HCT116 (cell line): ENCODE results near the gene TEAD3. TPM values are rescaled to one million over a fixed set of nuclear protein-coding genes. Genes with fewer than 3 reads are reported as not detected.

Source experiments
- ATAC-seq: fragments of 200-7000 bp; cut with Tn5 transposase; 2 replicates; pipeline ENCODE4 v1.9.1; 2020; ENCODE audit warnings: mild to moderate bottlenecking, moderate library complexity
- BruUV-seq: library from RNA; stranded (reverse); fragments of 400-500 nt; replicated peaks from 2 replicates; lab custom pipeline; 2021; lab: Mats Ljungman, UMichigan
- CTCF ChIA-PET: fragments of 300-600 bp; sonication (Branson Sonifier 250); formaldehyde crosslinking; loops from one replicate; lab custom pipeline; 2021; ENCODE audit warnings: antibody characterized with exemption; lab: Charles Lee
- POLR2A ChIA-PET: fragments of 300-600, 350-600 bp; sonication (Branson Sonifier 250); formaldehyde crosslinking; loops from one replicate; lab custom pipeline; 2021; ENCODE audit warnings: antibody characterized with exemption; lab: Charles Lee
- RAD21 ChIA-PET, 2 experiments: fragments of 300-600 bp; sonication (Branson Sonifier 250); formaldehyde crosslinking; loops; one replicate each; lab custom pipeline; 2023; ENCODE audit warnings: low total read pairs in 2 of 2; ENCODE audit not compliant: uncharacterized antibody in 2 of 2, unreplicated experiment in 2 of 2, low non-redundant PET in 1 of 2; lab: Charles Lee
- DNase-seq: peaks from one replicate; pipeline ENCODE4 v3.0.0-alpha.2; 2010; ENCODE audit warnings: low read depth, low spot score
- H2AFZ ChIP-seq: fragments of 200-600 bp; shearing (Covaris generic), sonication (generic); 2 replicates; pipeline ENCODE4 v1.6.1; 2017; ENCODE audit warnings: low read depth, mixed run types, mixed read lengths, antibody characterized with exemption, low read length; ENCODE audit not compliant: poor library complexity, severe bottlenecking
- H3K27ac ChIP-seq: 2 replicates; pipeline ENCODE4 v1.5.1; 2012; ENCODE audit warnings: low read depth, low read length
- H3K27me3 ChIP-seq: fragments of 200-600 bp; sonication (generic); 2 replicates; pipeline ENCODE4 v1.6.1; 2016; ENCODE audit warnings: mixed run types, low read length, mixed read lengths; ENCODE audit not compliant: insufficient read depth
- H3K36me3 ChIP-seq, 2 experiments: fragments of 200-500 bp in 1 of 2; fragments of 200-600 bp in 1 of 2; sonication (Bioruptor generic) in 1 of 2; sonication (generic) in 1 of 2; 2 replicates each; pipeline versions ENCODE4 v1.5.1 to v1.6.1; 2014 to 2016; ENCODE audit warnings: low read length in 2 of 2, inconsistent platforms in 1 of 2, mixed read lengths in 1 of 2, mixed run types in 1 of 2; ENCODE audit not compliant: insufficient read depth in 2 of 2, control insufficient read depth in 1 of 2
- H3K4me1 ChIP-seq, 2 experiments: fragments of 200-600 bp in 1 of 2; sonication (generic) in 1 of 2; 2 replicates each; pipeline versions ENCODE4 v1.5.1 to v1.6.1; 2012 to 2017; ENCODE audit warnings: low read length in 2 of 2, inconsistent platforms in 1 of 2, mild to moderate bottlenecking in 1 of 2, mixed read lengths in 1 of 2, mixed run types in 1 of 2, moderate library complexity in 1 of 2; ENCODE audit not compliant: insufficient read depth in 2 of 2, control insufficient read depth in 1 of 2
- H3K4me2 ChIP-seq: fragments of 200-600 bp; sonication (generic); 2 replicates; pipeline ENCODE4 v1.6.1; 2017; ENCODE audit warnings: mixed run types, low read length, mixed read lengths
- H3K4me3 ChIP-seq, 2 experiments: fragments of 200-600 bp in 1 of 2; sonication (generic) in 1 of 2; replicated peaks in 1 of 2; 2 replicates each; pipeline ENCODE4 v1.5.1; 2011 to 2016; ENCODE audit warnings: low read length in 2 of 2, control low read depth in 1 of 2, low read depth in 1 of 2, mild to moderate bottlenecking in 1 of 2, mixed read lengths in 1 of 2, mixed run types in 1 of 2
- H3K79me2 ChIP-seq: fragments of 200-600 bp; sonication (generic); 2 replicates; pipeline ENCODE4 v1.6.1; 2017; ENCODE audit warnings: mild to moderate bottlenecking, mixed run types, low read length, moderate library complexity, mixed read lengths; ENCODE audit not compliant: insufficient read depth
- H3K9ac ChIP-seq: fragments of 200-600 bp; sonication (generic); 2 replicates; pipeline ENCODE4 v1.6.1; 2016; ENCODE audit warnings: low read length, mixed read lengths
- H3K9me2 ChIP-seq: fragments of 200-600 bp; sonication (generic), shearing (Covaris generic); 2 replicates; pipeline ENCODE4 v1.6.1; 2017; ENCODE audit warnings: mixed run types, mild to moderate bottlenecking, moderate library complexity; ENCODE audit not compliant: insufficient read depth
- H3K9me3 ChIP-seq, 2 experiments: fragments of 200-500 bp in 1 of 2; fragments of 200-600 bp in 1 of 2; sonication (Bioruptor generic) in 1 of 2; sonication (generic) in 1 of 2; 2 replicates each; pipeline ENCODE4 v1.6.1; 2014 to 2017; ENCODE audit warnings: low read length in 2 of 2, mixed read lengths in 2 of 2, inconsistent platforms in 1 of 2, low read depth in 1 of 2, mild to moderate bottlenecking in 1 of 2, mixed run types in 1 of 2, moderate library complexity in 1 of 2; ENCODE audit not compliant: control insufficient read depth in 1 of 2, insufficient read depth in 1 of 2
- H4K20me1 ChIP-seq: fragments of 200-600 bp; sonication (generic), shearing (Covaris generic); 2 replicates; pipeline ENCODE4 v1.6.1; 2017; ENCODE audit warnings: mixed run types, mild to moderate bottlenecking, moderate library complexity; ENCODE audit not compliant: insufficient read depth
- ATF3 ChIP-seq: IDR thresholded peaks from 2 replicates; pipeline ENCODE4 v1.6.1; 2012
- CBX3 ChIP-seq: IDR thresholded peaks from 2 replicates; pipeline ENCODE4 v1.6.1; 2012; ENCODE audit warnings: low read depth
- CEBPB ChIP-seq: IDR thresholded peaks from 2 replicates; pipeline ENCODE4 v1.6.1; 2012; ENCODE audit warnings: low read depth
- EGR1 ChIP-seq: IDR thresholded peaks from 2 replicates; pipeline ENCODE4 v1.6.1; 2012; ENCODE audit warnings: low read depth
- ELF1 ChIP-seq: IDR thresholded peaks from 2 replicates; pipeline ENCODE4 v1.6.1; 2012; ENCODE audit warnings: low read depth, borderline replicate concordance
- EZH2 ChIP-seq: fragments of 200-600 bp; sonication (generic); IDR thresholded peaks from 2 replicates; pipeline ENCODE4 v1.6.1; 2017; ENCODE audit warnings: antibody characterized with exemption, mixed run types
- EZH2phosphoT487 ChIP-seq: fragments of 200-600 bp; IDR thresholded peaks from 2 replicates; pipeline ENCODE4 v1.6.1; 2018; ENCODE audit warnings: antibody characterized with exemption, borderline replicate concordance
- FOSL1 ChIP-seq: IDR thresholded peaks from 2 replicates; pipeline ENCODE4 v1.6.1; 2012; ENCODE audit warnings: low read depth
- POLR2A ChIP-seq: IDR thresholded peaks from 2 replicates; pipeline ENCODE4 v1.7.0; 2011; ENCODE audit warnings: borderline replicate concordance; ENCODE audit not compliant: insufficient read depth, insufficient read length; ENCODE audit errors: extremely low read depth
- POLR2AphosphoS5 ChIP-seq: IDR thresholded peaks from 2 replicates; pipeline ENCODE4 v1.6.1; 2011; ENCODE audit warnings: mild to moderate bottlenecking, low read depth, low read length, moderate library complexity
- RAD21 ChIP-seq: IDR thresholded peaks from 2 replicates; pipeline ENCODE4 v1.6.1; 2012; ENCODE audit warnings: low read depth, mild to moderate bottlenecking
- SIN3A ChIP-seq: IDR thresholded peaks from 2 replicates; pipeline ENCODE4 v1.6.1; 2012; ENCODE audit warnings: low read depth
- SP1 ChIP-seq: IDR thresholded peaks from 2 replicates; pipeline ENCODE4 v1.6.1; 2012; ENCODE audit warnings: low read depth
- SRF ChIP-seq: IDR thresholded peaks from 2 replicates; pipeline ENCODE4 v1.6.1; 2012; ENCODE audit warnings: low read depth
- TCF7L2 ChIP-seq: IDR thresholded peaks from 2 replicates; pipeline ENCODE4 v1.7.0; 2011; ENCODE audit warnings: borderline replicate concordance, inconsistent platforms; ENCODE audit not compliant: insufficient read depth, insufficient read length; ENCODE audit errors: extremely low read depth
- ZFX ChIP-seq: fragments of 450-650 bp; IDR thresholded peaks from 2 replicates; pipeline ENCODE4 v1.6.1; 2017
- ZNF274 ChIP-seq: fragments of 200-500 bp; sonication (Bioruptor generic); IDR thresholded peaks from 2 replicates; pipeline ENCODE4 v1.6.1; 2014; ENCODE audit warnings: mild to moderate bottlenecking, low read depth, low read length, inconsistent platforms
- intact Hi-C: fragments of 100-400 bp; cut with micrococcal nuclease; formaldehyde crosslinking; loops from 2 replicates; pipeline ENCODE4 v1.10.0; 2022
- total RNA-seq: library from RNA; stranded (reverse); gene quantifications from one replicate; pipeline ENCODE4 v1.2.1, GENCODE V29; 2021; ENCODE audit not compliant: unreplicated experiment
- TF ChIP-seq, protein P1 (sequence below): IDR thresholded peaks from 2 replicates; pipeline ENCODE4 v1.6.1; 2012; ENCODE audit warnings: low read depth
- TF ChIP-seq, protein P2 (sequence below), 3 experiments: fragments of 200-600 bp in 1 of 3; sonication (generic) in 1 of 3; IDR thresholded peaks in 2 of 3; conservative IDR thresholded peaks in 1 of 3; 2 replicates each; pipeline ENCODE4 v1.5.1; 2012 to 2017; ENCODE audit warnings: low read depth in 2 of 3, low read length in 2 of 3, antibody characterized with exemption in 1 of 3, borderline replicate concordance in 1 of 3, control low read depth in 1 of 3, mild to moderate bottlenecking in 1 of 3, mixed read lengths in 1 of 3, mixed run types in 1 of 3, moderate library complexity in 1 of 3; ENCODE audit not compliant: insufficient read depth in 1 of 3

Gene TEAD3
- total RNA-seq, 1 experiment from 2014 or later: 21.8 TPM

DNA sequence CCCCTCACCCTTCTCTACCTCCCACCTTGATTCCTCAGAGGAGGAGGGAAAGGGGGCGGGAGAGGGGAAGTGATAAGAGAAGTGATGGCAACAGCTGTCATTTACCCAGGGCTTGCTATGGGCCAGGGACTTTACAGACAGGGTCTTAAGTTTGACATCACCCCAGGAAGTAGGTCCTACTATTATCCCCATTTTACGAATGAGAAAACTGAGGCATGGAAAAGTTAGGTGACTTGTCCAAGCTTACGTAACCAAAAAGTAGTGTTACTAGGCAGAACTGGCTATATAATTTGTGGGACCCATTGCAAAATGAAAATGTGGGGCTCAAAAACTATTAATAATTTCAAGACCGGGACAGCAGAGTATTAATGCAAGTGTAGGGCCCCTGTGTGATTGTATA, 55.2 kb downstream of the TEAD3 start:
- ATAC-seq (no peak), DNase-seq (no peak)
- Histone ChIP-seq H3K27me3 (no peaks in the 10 kb centered on the region), H3K4me1 (no peaks in the 10 kb centered on the region; a peak in 1 of 4 replicates), H2AFZ (no peak overlapping the region), H3K79me2 (no peaks in the 10 kb centered on the region), H3K9ac (no peak overlapping the region), H4K20me1 (no peaks in the 10 kb centered on the region), H3K36me3 (no peaks in the 10 kb centered on the region), H3K4me2 (no peak overlapping the region), H3K9me2 (no peaks in the 10 kb centered on the region), H3K4me3 (no peak overlapping the region), H3K9me3 (no peaks in the 10 kb centered on the region), H3K27ac (no peak overlapping the region)
- TF ChIP-seq FOSL1: no peak
- RAD21 ChIA-PET: no interaction called here
- BruUV-seq: no TSS peak
- intact Hi-C loops: no loop called here
- CTCF ChIA-PET: no interaction called here
- POLR2A ChIA-PET: no interaction called here

DNA sequence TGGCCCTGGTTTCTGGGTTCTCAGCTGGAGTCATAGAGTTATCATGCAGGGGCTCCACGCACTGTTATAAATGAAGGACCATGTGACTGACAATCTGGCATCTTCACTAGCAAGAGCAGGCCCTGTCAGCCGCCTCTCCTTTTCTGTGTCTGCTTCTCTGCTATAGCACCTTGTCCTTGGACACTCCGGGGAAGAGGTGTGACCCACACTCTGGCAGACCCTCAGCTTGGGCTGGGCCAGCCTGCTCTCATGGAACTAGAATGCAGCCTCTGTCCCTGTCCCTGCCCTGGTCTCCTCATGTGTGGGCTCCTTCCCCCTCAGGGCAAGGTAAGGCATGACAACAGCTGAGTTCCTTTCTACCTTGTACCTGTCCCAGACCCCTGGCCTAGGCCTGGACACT, 55.7 kb downstream of the TEAD3 start:
- H3K9me2 ChIP-seq: no peaks in the 10 kb centered on the region
- no peaks in the 10 kb centered on the region for H3K27me3 ChIP-seq
- ChIA-PET CTCF (interaction anchor here (0.8 kb wide), 1 partner anchor 8 kb away, joined by 4 read pairs; no protein-coding TSS in a partner anchor), RAD21 (no interaction called here), POLR2A (no interaction called here)
- H3K27ac ChIP-seq: no peak overlapping the region
- H3K9me3 ChIP-seq: no peaks in the 10 kb centered on the region
- H3K4me2 ChIP-seq: no peak overlapping the region
- no peaks in the 10 kb centered on the region for H4K20me1 ChIP-seq
- no peak overlapping the region for H3K9ac ChIP-seq
- intact Hi-C loops: no loop called here
- H3K36me3 ChIP-seq: no peaks in the 10 kb centered on the region
- H3K4me1 ChIP-seq: no peaks in the 10 kb centered on the region; a peak in 1 of 4 replicates
- H3K79me2 ChIP-seq: no peaks in the 10 kb centered on the region
- no TSS peak for BruUV-seq
- DNase-seq: no peak
- no peak for ATAC-seq
- no peak overlapping the region for H3K4me3 ChIP-seq
- H2AFZ ChIP-seq: no peak overlapping the region
- TF ChIP-seq SRF (no peak), ELF1 (no peak), ZFX (no peak), CEBPB (no peak), ATF3 (no peak), EZH2 (no peak), RAD21 (no peak), EZH2phosphoT487 (no peak), CBX3 (no peak), SP1 (no peak), SIN3A (no peak), ZNF274 (no peak), TCF7L2 (no peak), POLR2AphosphoS5 (no peak), POLR2A (no peak), EGR1 (no peak)
- TF ChIP-seq, protein P1, sequence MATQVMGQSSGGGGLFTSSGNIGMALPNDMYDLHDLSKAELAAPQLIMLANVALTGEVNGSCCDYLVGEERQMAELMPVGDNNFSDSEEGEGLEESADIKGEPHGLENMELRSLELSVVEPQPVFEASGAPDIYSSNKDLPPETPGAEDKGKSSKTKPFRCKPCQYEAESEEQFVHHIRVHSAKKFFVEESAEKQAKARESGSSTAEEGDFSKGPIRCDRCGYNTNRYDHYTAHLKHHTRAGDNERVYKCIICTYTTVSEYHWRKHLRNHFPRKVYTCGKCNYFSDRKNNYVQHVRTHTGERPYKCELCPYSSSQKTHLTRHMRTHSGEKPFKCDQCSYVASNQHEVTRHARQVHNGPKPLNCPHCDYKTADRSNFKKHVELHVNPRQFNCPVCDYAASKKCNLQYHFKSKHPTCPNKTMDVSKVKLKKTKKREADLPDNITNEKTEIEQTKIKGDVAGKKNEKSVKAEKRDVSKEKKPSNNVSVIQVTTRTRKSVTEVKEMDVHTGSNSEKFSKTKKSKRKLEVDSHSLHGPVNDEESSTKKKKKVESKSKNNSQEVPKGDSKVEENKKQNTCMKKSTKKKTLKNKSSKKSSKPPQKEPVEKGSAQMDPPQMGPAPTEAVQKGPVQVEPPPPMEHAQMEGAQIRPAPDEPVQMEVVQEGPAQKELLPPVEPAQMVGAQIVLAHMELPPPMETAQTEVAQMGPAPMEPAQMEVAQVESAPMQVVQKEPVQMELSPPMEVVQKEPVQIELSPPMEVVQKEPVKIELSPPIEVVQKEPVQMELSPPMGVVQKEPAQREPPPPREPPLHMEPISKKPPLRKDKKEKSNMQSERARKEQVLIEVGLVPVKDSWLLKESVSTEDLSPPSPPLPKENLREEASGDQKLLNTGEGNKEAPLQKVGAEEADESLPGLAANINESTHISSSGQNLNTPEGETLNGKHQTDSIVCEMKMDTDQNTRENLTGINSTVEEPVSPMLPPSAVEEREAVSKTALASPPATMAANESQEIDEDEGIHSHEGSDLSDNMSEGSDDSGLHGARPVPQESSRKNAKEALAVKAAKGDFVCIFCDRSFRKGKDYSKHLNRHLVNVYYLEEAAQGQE: no peak
- TF ChIP-seq, protein P2, sequence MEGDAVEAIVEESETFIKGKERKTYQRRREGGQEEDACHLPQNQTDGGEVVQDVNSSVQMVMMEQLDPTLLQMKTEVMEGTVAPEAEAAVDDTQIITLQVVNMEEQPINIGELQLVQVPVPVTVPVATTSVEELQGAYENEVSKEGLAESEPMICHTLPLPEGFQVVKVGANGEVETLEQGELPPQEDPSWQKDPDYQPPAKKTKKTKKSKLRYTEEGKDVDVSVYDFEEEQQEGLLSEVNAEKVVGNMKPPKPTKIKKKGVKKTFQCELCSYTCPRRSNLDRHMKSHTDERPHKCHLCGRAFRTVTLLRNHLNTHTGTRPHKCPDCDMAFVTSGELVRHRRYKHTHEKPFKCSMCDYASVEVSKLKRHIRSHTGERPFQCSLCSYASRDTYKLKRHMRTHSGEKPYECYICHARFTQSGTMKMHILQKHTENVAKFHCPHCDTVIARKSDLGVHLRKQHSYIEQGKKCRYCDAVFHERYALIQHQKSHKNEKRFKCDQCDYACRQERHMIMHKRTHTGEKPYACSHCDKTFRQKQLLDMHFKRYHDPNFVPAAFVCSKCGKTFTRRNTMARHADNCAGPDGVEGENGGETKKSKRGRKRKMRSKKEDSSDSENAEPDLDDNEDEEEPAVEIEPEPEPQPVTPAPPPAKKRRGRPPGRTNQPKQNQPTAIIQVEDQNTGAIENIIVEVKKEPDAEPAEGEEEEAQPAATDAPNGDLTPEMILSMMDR (IDR thresholded peaks at IDR 0.05 in 2 of 3, conservative IDR thresholded peaks at IDR 0.05 in 1 of 3; ENCODE audit: borderline replicate concordance in 1 of 3, insufficient read depth in 1 of 3, low read depth in 2 of 3, low read length in 2 of 3): no peak
